HG03575 (cell line): Measurements from ENCODE around the gene AIF1.

Source experiments
- ATAC-seq: cut with Tn5 transposase; IDR thresholded peaks from one replicate; pipeline ENCODE4 v1.9.1; 2021; ENCODE audit not compliant: unreplicated experiment, insufficient number of reproducible peaks, low FRiP score; ENCODE audit errors: extremely low read depth

Gene AIF1

DNA sequence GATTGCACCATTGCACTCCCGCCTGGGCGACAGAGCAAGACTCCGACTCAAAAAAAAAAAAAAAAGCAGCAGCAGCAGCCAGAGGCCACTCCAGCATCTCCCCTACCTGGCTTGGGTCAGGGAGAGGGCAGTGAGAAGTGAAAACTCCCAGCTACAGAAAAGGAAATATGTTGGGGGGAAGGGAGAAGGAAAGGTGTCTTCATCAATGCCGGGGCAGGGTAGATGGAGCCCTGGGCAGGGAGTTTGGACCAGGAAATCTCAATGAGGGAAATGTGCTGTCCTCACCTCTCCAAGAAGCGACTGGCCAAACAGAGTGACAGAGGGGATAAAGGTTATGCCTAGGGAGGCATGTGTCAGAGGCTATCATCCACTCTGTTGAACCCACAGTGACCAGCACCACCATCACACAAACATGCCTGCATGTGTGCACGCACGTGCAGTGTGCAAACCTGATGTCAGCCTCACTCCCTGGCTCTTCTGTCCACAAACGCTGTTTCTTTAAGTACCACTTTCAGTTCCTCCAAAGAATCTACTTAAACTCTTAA, 887 bp upstream of the AIF1 start:
- no peak for ATAC-seq

DNA sequence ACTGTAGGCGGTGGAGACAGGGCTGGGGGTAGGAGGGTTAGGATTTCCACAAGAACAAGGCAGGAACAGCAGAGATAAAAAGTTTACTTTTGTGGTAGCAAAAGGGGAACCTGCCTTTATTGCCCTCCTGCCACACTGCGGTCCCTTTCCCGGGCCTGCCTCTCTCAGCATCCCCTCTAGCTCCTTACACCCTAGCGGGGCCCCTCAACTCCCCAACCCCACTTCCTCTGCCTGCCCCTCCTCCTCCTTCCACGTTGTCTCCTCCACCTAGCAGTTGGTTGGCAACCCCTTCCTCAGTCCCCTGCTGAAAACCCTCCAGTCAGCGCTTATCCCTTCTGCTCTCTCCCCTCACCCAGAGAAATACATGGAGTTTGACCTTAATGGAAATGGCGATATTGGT, 714 bp downstream of the AIF1 start:
- no peak for ATAC-seq

DNA sequence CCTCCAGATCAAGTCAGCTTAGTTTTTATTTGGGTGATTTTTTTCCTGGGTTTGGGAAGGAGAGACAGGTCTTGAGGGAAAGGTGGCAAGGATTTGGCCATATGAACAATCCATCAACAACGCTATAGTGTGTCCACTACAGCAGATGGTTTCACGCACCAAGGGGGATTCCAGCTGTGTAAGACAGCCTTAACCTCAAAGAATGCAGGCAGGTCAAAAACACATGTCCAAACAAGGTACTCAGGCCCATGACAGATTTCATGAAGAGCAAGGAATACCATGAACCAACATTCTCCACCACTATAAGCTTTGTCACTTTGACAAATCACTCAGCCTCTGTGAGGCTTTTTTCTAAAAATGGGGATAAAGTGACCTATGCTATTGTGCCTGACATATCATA, 2.0 kb downstream of the AIF1 start:
- ATAC-seq: no peak

DNA sequence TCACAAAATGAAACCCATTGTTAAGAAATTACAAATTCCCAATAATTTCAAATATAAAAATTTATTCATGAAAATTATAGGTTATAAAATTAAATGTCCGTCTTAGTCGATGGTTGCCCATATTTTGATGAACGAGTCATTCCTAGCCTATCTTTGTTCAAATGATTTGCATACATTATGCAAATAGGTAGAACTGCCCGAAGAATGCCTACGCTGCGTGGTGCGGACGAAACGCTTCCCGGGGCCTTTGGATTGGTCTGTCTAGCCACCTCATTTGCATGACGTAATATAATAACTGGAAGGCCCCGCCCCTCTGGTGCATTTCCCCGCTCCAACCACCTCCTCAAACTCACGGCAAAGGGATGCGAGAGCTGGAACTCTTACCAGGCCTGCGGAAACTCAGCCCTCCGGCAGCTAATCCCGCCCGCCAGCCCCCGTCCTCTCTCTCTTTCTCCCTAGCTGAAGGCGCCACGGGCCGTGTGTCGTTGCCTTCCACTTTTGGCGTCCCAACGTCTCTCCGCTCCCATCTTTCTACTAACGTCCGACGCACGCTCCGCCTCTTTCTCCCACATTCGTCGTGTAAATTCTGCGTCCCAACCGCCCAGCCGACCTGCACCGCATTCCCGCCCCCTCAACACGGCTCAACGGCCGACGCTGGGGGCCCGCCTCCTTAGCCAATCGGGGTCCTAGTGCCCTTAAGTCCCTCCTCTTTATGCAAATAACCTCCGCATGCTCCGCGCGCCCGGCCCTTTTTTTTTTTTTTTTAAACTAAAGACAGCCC, 5.0 kb downstream of the AIF1 start:
- ATAC-seq: peak; percentile 44

DNA sequence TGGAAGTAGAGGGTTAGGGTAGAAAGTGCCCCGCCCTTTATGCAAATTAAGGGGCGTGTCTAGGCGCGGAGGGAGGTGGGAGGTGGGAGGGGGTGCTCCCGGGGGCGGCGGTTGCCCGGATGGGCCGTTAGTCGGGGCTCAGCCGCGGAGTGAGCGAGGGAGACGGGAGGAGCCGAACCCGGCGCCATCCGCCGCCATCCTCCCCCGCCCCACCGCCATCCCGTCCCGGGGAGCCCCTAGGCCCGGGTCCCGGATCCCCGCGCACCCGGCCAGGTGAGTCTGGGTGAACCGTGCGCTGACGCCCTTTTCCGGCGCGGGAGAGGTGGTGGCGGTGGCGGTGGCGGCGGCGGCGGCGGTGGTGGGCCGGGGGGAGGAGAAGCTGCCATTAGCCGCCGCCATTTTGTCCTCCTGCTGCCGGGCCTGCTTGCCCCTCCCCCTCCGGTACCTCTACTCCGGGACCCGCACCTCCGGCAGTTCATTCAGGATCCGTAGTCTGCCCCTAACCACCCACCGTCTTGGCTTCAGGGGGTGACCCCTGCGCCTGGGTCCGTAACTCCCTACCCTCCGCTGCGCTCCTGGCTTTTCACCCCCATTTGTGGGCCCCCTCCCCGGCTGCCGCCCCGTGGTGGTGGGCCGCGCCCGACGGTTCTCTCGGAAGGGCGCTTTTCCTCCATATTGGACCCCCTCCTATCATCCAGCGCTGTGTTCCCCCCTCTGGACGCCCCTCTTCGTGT, 5.7 kb downstream of the AIF1 start, which contains the start of gene PRRC2A:
Gene PRRC2A, plus strand, starts transcription at position 130 of the 734 bp plus-strand sequence. CDS start 2,075 bp downstream, outside the sequence.
- ATAC-seq: peak; percentile 7

DNA sequence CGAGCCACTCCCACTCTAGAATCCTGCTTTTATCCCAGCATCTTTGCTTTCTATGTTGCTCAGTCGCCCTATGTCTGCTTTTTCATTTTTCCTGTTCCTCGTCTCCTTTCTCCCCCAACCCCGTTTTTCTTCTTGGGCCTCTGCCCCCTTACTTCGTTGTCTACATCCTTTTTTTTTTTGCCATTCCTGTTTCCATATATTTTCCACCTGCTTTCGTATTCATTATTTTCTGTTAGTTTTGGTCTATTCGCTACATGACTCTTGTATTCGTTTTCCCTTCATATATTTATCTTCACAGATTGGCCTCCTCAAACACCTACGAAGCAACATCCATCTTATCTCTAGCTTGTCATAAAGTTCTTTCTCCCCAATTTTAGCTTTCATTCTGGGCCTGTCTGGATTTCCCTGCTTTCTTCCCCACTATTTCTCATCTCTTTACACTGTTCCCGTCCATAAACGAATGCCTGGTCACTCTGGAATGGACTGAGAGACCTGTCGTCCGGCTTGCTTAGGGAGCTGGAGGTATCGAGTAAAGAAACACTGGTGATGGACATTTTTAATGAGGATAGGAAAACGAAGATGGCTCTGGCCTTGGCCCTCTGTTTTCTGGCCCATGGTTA, 6.4 kb downstream of the AIF1 start:
- ATAC-seq: no peak

DNA sequence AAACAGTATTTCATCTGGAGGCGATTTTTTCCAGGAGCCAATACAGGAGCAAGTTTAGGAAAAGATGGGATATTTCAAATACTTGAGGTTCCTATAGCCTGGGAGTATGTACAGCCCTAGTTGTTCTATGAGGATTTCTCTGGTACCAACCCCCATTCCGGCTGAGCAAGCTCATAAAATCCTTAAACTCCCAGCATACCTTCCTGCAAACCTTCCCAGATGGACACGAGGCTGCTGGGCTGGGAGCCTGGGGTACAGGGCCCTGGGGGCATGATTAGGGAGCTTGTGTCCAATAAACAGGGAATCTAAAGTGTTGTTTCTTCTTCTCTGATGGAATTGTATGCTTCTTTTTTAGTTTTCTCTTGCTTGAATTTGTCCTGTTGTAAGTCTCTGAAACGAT, 7.0 kb downstream of the AIF1 start:
- ATAC-seq: no peak

DNA sequence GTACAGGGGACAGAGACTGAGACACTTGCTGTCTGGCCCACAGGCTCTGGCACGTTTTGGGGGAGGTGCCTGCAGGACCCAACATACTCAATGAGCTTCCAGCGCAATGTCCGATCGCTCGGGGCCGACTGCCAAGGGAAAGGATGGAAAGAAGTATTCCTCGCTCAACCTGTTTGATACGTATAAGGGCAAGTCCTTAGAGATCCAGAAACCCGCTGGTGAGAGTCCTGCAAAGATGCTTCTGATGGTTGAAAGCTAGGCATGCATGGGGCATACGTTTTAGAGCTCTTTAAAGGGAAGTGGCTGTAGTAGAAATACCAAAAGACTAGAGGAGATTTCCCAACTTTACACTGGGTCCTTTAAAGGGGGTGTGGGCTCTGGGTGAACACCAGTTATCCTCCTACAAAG, 7.7 kb downstream of the AIF1 start:
- ATAC-seq: no peak

DNA sequence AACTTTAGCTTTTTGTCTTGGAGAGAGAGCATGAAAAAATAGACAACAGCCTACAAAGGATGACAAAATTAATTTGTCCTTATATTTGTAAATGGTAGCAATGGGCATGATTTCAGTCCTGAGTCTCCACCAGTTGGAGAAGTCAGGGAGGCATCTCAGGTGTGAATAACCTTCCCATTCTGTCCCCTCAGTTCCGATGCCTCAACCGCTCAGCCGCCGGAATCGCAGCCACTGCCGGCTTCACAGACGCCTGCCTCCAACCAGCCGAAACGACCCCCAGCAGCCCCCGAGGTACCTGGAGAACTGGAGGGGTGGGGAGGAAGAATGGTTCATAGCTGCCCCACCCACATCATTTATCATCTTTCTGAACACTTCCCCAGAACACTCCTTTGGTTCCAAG, 9.0 kb downstream of the AIF1 start:
- no peak for ATAC-seq

DNA sequence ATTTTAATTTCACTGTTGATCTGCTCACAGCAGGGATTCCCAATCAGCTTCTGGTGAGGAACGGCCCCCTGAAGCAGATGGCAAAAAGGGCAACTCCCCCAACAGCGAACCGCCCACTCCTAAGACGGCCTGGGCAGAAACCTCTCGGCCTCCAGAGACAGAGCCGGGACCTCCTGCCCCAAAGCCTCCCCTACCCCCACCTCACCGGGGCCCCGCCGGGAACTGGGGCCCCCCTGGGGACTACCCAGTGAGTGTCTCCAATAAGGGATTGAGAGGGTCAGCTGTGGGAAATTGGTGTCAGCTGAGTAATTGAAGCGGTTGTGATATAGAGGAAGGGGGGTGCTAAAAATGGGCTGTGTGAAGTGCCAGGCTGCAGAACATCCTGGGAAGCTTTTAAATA, 11.9 kb downstream of the AIF1 start:
- ATAC-seq: no peak

DNA sequence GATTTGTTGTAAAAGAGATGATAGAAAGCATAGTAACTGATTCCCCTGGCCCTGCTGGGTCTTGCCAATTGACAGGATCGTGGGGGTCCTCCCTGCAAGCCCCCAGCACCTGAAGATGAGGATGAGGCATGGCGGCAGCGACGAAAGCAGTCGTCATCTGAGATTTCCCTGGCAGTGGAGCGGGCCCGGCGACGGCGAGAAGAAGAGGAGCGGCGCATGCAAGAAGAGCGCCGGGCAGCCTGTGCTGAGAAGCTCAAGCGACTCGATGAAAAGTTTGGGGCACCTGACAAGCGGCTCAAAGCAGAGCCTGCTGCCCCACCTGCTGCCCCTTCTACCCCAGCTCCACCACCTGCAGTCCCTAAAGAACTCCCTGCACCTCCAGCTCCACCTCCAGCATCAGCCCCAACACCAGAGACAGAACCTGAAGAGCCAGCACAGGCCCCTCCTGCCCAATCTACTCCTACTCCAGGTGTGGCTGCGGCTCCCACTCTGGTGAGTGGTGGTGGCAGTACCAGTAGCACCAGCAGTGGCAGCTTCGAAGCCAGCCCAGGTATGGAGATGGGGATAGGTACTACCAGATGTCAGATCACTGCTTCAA, 12.8 kb downstream of the AIF1 start:
- no peak for ATAC-seq

DNA sequence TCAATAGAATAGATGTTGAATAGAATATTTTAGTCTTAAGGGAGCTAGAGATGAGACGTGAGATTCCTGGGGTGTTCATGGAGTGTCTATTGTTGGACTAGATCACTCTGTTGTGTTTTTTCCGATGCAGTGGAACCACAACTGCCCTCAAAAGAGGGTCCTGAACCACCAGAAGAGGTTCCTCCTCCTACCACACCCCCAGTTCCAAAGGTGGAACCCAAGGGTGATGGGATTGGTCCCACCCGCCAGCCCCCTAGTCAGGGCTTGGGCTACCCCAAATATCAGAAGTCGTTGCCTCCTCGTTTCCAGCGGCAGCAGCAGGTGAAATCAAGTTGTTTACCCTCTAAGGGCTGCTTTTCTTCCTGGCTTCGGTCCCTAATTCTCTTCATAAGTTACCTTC, 14.0 kb downstream of the AIF1 start:
- no peak for ATAC-seq

DNA sequence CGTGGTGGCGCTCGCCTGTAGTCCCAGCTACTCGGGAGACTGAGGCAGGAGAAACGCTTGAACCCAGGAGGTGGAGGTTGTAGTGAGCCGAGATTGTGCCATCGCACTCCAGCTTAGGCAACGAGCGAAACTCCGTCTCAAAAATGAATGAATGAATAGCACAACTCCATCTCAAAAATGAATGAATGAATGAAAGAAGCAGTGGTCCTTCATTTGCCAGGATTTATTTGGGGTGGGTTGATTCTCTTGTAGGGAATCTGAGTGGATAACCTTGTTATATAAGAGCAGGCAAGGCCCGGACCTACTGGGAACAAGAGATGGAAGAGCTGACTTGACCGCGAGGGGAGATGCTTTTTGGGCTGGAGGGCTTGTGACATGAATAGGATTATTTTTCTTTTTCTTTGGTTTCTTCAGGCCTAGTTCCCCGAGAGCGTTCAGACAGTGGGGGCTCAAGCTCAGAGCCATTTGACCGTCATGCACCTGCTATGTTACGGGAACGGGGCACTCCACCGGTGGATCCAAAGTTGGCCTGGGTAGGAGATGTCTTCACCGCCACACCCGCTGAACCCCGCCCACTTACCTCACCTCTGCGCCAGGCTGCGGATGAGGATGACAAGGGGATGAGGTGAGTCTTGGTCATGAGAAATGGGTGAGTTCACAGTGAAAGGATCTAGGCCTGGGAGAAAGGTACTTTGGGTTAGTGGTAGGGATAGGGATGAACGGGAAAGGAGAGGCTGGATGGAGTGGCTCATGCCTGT, 15.3 kb downstream of the AIF1 start:
- ATAC-seq: no peak

DNA sequence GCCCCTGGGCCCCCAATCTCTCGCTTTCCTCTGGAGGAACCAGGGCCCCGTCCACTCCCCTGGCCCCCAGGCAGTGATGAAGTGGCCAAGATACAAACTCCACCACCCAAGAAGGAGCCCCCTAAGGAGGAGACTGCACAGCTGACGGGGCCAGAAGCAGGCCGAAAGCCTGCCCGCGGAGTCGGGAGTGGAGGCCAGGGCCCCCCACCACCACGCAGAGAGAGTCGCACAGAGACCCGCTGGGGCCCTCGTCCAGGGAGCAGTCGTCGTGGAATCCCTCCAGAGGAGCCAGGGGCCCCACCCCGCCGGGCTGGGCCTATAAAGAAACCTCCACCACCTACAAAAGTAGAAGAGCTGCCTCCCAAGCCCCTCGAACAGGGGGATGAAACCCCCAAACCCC, 16.2 kb downstream of the AIF1 start:
- no peak for ATAC-seq

DNA sequence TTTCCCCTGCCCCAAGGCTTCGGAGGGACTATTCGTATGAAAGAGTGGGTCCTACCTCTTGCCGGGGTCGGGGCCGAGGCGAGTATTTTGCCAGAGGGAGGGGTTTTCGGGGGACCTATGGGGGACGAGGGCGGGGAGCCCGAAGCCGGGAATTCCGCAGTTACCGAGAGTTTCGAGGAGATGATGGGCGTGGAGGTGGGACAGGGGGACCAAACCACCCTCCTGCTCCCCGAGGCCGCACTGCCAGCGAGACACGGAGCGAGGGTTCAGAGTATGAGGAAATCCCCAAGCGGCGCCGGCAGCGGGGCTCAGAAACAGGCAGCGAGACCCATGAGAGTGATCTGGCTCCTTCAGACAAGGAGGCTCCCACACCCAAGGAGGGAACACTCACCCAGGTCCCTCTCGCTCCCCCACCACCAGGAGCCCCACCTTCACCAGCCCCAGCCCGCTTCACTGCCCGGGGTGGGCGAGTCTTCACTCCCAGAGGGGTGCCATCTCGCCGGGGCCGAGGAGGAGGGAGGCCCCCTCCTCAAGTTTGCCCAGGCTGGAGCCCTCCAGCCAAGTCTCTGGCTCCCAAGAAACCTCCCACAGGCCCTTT, 16.7 kb downstream of the AIF1 start:
- no peak for ATAC-seq

DNA sequence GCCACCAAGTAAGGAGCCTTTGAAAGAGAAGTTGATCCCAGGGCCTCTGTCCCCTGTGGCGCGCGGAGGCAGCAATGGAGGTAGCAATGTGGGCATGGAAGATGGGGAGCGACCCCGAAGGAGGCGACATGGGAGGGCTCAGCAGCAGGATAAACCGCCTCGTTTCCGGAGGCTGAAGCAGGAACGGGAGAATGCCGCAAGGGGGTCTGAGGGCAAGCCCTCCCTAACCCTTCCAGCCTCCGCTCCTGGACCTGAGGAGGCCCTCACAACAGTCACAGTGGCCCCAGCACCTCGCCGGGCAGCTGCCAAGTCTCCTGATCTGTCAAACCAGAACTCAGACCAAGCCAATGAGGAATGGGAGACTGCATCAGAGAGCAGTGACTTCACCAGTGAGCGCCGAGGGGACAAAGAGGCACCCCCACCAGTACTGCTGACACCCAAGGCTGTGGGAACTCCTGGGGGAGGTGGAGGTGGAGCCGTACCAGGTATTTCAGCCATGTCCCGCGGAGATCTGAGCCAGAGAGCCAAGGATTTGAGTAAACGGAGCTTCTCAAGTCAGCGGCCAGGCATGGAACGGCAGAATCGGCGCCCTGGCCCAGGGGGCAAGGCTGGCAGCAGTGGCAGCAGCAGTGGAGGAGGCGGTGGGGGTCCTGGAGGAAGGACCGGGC, 17.4 kb downstream of the AIF1 start:
- no peak for ATAC-seq

DNA sequence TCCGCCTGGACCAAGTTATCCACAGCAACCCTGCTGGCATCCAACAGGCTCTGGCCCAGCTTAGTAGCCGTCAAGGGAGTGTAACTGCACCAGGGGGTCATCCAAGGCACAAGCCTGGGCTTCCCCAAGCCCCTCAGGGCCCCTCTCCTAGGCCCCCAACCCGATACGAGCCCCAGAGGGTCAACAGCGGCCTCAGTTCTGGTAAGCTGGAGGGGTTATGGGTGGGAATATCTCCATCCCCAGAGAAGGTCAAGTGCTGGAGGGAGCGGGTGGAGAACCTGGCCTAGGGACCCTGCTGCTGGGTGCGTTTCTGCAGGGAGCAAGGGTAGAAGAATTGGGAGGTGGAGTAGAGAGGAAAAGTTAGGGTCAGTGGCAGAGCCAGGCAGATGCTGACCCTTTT, 18.4 kb downstream of the AIF1 start:
- no peak for ATAC-seq

DNA sequence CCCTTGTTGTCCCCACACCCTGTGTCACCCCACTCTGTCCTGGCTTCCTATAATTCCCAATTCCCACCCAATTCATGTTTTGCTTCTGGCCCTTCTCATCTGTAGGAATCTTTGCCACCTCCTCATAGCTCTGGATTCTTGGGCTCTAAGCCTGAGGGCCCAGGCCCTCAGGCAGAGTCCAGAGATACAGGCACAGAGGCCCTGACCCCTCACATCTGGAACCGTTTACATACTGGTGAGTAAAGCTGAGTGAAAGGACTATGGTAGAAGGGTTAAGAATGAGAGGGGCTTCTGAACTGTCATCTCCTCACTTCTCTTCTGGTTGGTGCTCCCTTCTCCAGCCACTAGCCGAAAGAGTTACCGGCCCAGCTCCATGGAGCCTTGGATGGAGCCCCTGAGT, 19.1 kb downstream of the AIF1 start:
- ATAC-seq: no peak
